Calu3 (cell line): ENCODE results near the gene UQCC3. TPM values are rescaled to one million over a fixed set of nuclear protein-coding genes. Genes with fewer than 3 reads are reported as not detected.
"Not testable (repeated sequence)": the region's sequence is repeated elsewhere in the genome, so short reads cannot be mapped to it uniquely, and the experiment has no call there.

ENCODE experiments used
- BruUV-seq: library from RNA; stranded (reverse); fragments of 400-500 nt; replicated peaks from 2 replicates; lab custom pipeline; 2021; lab: Mats Ljungman, UMichigan
- CTCF ChIA-PET: fragments of 300-600 bp; sonication (Branson Sonifier 250); formaldehyde crosslinking; loops from one replicate; lab custom pipeline; 2022; ENCODE audit warnings: antibody characterized with exemption; lab: Charles Lee
- DNase-seq: peaks from one replicate; pipeline ENCODE4 v3.0.0; 2022
- H3K27ac Mint-ChIP-seq: one replicate; pipeline ENCODE4 v1.8.0; 2022; ENCODE audit warnings: mixed read lengths; ENCODE audit not compliant: unreplicated experiment
- H3K27me3 Mint-ChIP-seq: one replicate; pipeline ENCODE4 v1.8.0; 2022; ENCODE audit warnings: mixed read lengths; ENCODE audit not compliant: unreplicated experiment
- H3K36me3 Mint-ChIP-seq: one replicate; pipeline ENCODE4 v1.8.0; 2022; ENCODE audit warnings: mild to moderate bottlenecking, moderate library complexity, mixed read lengths; ENCODE audit not compliant: insufficient read depth, unreplicated experiment
- H3K4me1 Mint-ChIP-seq: one replicate; pipeline ENCODE4 v1.8.0; 2022; ENCODE audit warnings: mild to moderate bottlenecking, low read depth, mixed read lengths; ENCODE audit not compliant: unreplicated experiment
- H3K4me3 Mint-ChIP-seq: one replicate; pipeline ENCODE4 v1.8.0; 2022; ENCODE audit warnings: mild to moderate bottlenecking, low read depth, moderate library complexity, mixed read lengths; ENCODE audit not compliant: unreplicated experiment
- H3K9me3 Mint-ChIP-seq: one replicate; pipeline ENCODE4 v1.8.0; 2022; ENCODE audit warnings: low read depth, mixed read lengths; ENCODE audit not compliant: unreplicated experiment
- intact Hi-C: fragments of 100-400 bp; cut with micrococcal nuclease; formaldehyde crosslinking; loops from one replicate; pipeline ENCODE4 v1.10.0; 2022; ENCODE audit not compliant: unreplicated experiment
- total RNA-seq: library from RNA; stranded (reverse); gene quantifications from 2 replicates; pipeline ENCODE4 v1.2.3, GENCODE V29; 2022
- TF ChIP-seq, protein P1 (sequence below): fragments of 200-600 bp; IDR thresholded peaks from one replicate; pipeline ENCODE4 v1.8.0; 2022; ENCODE audit warnings: antibody characterized with exemption; ENCODE audit not compliant: unreplicated experiment

UQCC3 gene
- total RNA-seq, 1 experiment from 2014 or later = 11.4 TPM

DNA sequence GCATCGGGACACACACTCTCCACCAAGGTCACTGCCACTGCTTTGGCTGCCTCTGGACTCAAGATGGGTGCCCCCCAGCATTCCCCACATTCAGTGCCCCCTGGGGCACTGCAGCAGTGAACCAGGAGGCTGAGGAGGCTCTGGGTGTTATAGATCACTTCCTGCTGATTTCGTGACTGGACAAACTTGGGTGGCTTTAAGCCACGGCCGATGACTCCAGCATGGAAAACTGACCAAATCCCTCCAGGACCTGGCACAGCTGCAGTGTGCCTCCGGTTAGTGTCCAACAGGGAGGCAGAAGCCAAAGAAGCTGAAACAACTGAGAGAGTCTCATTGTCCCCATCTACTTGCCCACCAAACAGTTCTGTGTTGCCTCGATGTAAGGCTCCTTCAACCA, 23.9 kb upstream of the UQCC3 start:
- Mint-ChIP-seq H3K9me3 (no peaks in the 10 kb centered on the region), H3K4me1 (peaks cover 6% of the 10 kb centered on the region), H3K4me3 (no peak overlapping the region), H3K27me3 (no peaks in the 10 kb centered on the region), H3K36me3 (peaks cover 48% of the 10 kb centered on the region), H3K27ac (no peak overlapping the region)
- no peak for DNase-seq
- intact Hi-C loops = no loop called here
- TF ChIP-seq, protein P1, sequence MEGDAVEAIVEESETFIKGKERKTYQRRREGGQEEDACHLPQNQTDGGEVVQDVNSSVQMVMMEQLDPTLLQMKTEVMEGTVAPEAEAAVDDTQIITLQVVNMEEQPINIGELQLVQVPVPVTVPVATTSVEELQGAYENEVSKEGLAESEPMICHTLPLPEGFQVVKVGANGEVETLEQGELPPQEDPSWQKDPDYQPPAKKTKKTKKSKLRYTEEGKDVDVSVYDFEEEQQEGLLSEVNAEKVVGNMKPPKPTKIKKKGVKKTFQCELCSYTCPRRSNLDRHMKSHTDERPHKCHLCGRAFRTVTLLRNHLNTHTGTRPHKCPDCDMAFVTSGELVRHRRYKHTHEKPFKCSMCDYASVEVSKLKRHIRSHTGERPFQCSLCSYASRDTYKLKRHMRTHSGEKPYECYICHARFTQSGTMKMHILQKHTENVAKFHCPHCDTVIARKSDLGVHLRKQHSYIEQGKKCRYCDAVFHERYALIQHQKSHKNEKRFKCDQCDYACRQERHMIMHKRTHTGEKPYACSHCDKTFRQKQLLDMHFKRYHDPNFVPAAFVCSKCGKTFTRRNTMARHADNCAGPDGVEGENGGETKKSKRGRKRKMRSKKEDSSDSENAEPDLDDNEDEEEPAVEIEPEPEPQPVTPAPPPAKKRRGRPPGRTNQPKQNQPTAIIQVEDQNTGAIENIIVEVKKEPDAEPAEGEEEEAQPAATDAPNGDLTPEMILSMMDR = no peak
- CTCF ChIA-PET = no interaction called here
- no TSS peak for BruUV-seq

DNA sequence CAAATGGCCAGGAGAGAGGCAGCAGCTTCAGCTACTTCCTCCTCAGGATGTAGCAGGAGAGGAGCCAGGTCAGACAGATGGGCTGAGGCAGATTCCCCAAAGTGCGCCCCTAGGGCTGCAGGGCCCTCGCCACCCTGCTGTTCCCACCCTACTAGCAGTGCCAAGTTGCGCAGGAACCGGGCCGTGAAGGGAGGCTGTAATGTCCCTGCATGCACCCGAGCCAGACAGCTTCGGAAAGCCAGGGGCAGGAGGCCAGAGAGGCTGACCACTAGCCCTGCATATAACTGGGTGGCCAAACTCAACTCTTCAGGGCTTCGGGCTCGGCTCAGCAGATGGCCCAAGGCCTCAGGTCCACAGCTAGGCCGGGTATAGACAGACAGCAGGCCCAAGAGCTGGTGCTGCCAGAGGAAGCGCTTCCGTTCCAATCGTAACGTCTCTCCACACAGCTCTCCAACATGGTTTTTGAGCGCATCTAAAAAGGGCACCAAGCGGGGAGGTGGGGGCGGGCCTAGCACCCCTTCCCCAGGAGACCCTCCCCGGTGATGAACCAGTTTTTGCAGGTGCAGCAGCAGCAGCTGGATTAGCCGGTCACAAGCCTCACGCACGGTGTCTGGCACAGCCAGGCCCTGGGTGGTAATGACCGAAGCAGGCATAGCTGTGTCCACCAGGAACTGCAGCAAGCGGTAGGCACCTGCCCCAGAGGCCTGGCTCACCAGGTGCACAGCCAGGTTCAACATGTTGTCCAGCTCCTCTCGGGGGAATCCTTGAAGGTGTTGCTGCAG, 23.1 kb upstream of the UQCC3 start:
- Mint-ChIP-seq H3K9me3 (no peaks in the 10 kb centered on the region), H3K27me3 (no peaks in the 10 kb centered on the region), H3K36me3 (peaks cover 55% of the 10 kb centered on the region), H3K4me1 (peaks cover 10% of the 10 kb centered on the region), H3K27ac (no peak overlapping the region), H3K4me3 (no peak overlapping the region)
- CTCF ChIA-PET = no interaction called here
- DNase-seq = no peak
- no TSS peak for BruUV-seq
- intact Hi-C loops = no loop called here
- TF ChIP-seq, protein P1 = no peak

DNA sequence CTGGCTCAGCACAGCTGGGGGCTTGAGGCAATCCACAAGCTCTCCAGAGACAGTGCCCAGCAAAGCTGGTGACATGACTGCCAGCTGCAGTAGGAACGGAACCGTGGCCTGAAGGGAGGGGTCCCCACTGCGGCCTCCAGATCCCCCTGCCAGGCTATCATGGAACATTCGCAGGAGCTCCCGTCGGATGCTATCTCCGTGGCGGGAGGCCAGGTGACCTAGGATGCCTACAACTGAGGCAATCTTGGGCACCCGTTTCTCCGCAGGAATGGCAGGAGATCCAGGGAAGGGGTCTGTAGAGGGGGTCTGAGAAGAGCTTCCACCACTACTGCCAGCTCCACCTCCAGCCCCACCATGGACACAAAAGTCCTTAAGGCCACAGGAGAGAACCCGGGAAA, 22.5 kb upstream of the UQCC3 start:
- intact Hi-C loops = no loop called here
- no peak overlapping the region for H3K4me3 Mint-ChIP-seq
- H3K36me3 Mint-ChIP-seq = peaks cover 59% of the 10 kb centered on the region
- TF ChIP-seq, protein P1 = no peak
- BruUV-seq = no TSS peak
- DNase-seq = no peak
- no peak overlapping the region for H3K27ac Mint-ChIP-seq
- CTCF ChIA-PET = interaction anchor here (0.6 kb wide), 1 partner anchor 71 kb away, joined by 3 read pairs; no protein-coding TSS in a partner anchor
- no peaks in the 10 kb centered on the region for H3K9me3 Mint-ChIP-seq
- H3K4me1 Mint-ChIP-seq = peaks cover 16% of the 10 kb centered on the region
- no peaks in the 10 kb centered on the region for H3K27me3 Mint-ChIP-seq

DNA sequence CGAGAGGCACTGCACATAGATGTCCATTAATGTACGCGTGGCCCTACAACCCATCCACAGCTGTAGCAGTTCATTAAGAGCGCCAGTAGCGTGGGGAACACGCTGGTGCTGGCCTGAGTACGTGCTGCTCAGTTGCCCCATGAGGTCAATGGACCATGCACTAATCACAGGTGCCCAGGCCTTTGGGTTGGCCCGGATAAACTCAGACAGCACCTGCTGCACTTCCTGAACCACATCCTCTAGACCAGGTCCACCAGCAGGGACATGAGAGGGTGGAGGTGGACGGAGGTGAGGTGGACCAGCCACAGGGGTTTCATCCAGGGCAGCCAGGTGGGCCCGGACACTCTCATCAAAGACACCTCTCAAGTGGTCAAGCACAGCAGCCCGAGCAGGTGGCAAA, 22.0 kb upstream of the UQCC3 start:
- no peaks in the 10 kb centered on the region for H3K9me3 Mint-ChIP-seq
- peaks cover 16% of the 10 kb centered on the region for H3K4me1 Mint-ChIP-seq
- TF ChIP-seq, protein P1 = no peak
- no peak for DNase-seq
- no TSS peak for BruUV-seq
- no peak overlapping the region for H3K4me3 Mint-ChIP-seq
- no peak overlapping the region for H3K27ac Mint-ChIP-seq
- H3K36me3 Mint-ChIP-seq = peaks cover 54% of the 10 kb centered on the region
- CTCF ChIA-PET = interaction anchor here (0.6 kb wide), 1 partner anchor 71 kb away, joined by 3 read pairs; no protein-coding TSS in a partner anchor
- no peaks in the 10 kb centered on the region for H3K27me3 Mint-ChIP-seq
- intact Hi-C loops = no loop called here

DNA sequence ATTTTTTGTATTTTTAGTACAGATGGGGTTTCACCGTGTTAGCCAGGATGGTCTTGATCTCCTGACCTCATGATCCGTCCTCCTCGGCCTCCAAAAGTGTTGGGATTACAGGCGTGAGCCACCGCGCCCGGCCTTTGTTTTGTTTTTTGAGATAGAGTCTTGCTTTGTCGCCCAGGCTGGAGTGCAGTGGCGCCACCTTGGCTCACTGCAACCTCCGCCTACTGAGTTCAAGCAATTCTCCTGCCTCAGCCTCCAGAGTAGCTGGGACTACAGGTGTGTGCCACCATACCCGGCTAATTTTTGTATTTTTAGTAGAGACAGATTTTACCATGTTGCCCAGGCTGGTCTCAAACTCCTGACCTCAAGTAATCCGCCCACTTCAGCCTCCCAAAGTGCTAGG, 21.2 kb upstream of the UQCC3 start:
- BruUV-seq, intact Hi-C loops, H3K27me3 Mint-ChIP-seq, H3K27ac Mint-ChIP-seq, DNase-seq, H3K9me3 Mint-ChIP-seq, CTCF ChIA-PET, H3K4me3 Mint-ChIP-seq: not testable (repeated sequence)
- H3K4me1 Mint-ChIP-seq = peaks cover 16% of the 10 kb centered on the region
- H3K36me3 Mint-ChIP-seq = peaks cover 48% of the 10 kb centered on the region
